DMS 273 treated with DMSO at 0.1 percent for 48 hours (cell line): Measurements from ENCODE around the gene TALDO1.

ENCODE experiments used
- DNase-seq: peaks from one replicate; lab custom pipeline; 2025; lab: John Stamatoyannopoulos, UW

TALDO1 gene

DNA sequence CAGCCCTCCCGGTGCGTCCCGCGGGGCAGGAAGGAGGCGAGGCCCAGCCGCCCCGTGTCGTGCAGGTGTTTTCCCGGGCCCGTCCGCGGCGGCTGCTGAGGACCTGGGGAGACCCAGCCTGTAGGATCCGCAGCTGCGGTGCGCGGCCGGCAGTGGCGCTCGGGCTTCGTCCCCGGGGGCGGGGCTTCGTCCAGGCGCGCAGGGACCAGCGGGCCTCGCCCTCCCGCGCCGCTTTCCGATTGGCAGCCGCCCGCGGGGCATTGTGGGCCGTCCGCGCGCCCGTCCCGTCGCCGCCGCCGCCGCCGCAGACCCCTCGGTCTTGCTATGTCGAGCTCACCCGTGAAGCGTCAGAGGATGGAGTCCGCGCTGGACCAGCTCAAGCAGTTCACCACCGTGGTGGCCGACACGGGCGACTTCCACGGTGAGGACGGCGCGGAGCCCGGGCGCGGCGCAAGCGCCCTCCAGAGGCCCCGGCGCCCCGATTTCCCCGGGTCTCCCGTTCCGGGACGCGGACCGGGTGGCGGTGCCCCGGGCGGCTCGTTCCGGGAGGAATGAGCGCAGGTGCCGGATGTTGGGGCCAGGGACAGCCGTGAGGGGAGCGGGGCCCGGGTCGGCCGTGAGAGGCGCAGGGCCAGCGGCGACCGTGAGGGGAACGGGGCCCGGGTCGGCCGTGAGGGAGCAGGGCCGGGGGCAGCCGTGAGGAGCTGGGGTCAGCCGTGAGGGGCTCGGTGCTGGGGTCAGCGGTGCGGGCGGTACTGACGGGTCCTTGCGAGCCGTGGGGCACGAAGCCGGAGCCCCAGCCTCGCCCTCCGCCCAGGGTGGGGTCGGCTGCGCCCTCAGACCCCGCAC, at the start of gene TALDO1:
Gene TALDO1, plus strand, starts transcription at position 307 of the 849 bp plus-strand sequence. Its CDS starts 18 bp downstream, at position 325.
- DNase-seq: peak; percentile 30

DNA sequence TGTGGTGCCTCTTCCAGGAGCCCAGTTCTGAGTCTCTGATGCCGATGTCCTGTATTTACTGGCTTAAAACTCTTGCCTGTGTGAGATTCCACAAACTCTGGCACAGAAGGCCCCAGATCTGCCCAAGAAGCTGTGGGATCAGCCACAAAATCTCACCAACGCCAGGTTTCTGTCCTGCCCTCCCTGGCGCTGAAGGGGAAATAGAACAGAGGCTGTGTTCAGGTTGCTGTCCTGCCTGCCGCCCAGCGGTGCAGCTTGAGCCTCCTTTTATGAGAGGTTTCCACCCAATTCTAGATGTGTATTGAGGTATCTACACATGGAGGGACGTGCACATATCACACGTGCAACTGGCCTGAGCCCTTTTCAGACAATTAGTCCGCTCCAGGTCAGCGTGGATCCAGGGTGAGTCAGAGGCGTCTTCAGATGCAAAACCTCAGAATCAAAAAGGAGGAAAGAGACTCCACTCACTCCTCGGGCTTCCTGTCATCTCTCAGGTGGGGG, 49.4 kb upstream of the TALDO1 start:
- DNase-seq: no peak

DNA sequence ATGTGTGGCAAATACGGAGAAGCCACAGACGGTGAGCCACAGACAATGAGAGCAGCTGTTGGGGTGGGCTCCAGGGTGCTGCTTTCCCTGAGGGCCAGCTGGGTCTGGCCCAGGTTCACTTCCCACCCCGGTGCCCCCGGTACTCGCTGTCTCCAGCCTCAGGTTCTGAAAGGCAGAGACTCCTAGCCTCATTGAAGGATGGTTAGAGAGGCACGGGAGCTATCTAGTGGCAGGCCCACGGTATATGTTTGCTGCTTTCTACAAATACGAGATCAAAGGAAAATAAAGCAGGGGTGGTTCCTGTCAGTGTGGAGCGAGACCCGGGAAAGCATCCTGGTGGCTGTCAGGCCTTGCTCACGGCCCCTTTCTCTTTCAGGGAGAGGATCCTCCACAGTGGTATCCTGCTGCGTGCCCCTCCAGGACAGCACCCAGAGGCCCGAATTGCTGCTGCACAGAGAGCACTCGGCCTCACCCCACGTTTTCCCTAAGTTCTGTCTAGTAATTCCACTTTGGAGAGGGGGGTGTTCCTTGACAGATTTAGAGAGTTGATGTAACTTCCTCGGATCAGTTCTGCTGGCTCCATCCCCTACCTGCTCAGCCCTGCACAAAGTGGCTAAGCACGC, 48.7 kb upstream of the TALDO1 start:
- no peak for DNase-seq

DNA sequence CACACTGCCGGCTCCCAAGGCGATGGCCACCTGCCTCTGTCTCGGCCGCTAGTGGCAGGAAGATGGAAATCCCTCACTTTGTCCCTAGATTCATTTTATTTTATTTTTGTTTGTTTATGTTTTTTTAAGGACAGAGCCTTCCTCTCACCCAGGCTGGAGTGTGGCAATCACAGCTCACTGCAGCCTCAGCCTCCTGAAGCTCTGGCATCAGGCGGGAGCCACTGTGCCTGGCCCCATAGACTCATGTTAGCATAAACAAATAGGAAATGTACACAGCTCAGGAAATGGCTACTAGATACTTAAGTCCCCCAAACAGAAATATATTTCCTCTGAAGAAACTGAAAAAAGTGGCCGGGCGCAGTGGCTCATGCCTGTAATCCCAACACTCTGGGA, 48.2 kb upstream of the TALDO1 start:
- no peak for DNase-seq

DNA sequence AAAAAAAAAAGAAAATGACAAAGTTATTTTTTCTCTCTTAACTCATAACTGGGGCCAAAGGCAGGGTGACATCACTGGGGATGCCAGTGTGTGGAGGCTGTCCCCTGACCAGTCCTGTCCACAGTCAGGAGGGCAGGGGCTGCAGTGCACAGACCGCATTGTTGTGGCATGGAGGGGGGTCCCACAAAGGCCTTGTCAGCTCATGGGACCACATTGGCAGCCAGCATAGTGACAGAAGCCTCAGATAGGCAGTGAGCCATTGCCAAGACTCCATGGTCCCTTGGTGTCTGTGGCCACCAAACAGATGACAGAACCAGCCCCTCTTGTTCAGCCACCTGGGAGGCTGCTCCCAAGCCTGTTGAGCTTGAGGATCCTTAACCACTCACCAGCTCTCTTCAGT, 47.5 kb upstream of the TALDO1 start:
- no peak for DNase-seq

DNA sequence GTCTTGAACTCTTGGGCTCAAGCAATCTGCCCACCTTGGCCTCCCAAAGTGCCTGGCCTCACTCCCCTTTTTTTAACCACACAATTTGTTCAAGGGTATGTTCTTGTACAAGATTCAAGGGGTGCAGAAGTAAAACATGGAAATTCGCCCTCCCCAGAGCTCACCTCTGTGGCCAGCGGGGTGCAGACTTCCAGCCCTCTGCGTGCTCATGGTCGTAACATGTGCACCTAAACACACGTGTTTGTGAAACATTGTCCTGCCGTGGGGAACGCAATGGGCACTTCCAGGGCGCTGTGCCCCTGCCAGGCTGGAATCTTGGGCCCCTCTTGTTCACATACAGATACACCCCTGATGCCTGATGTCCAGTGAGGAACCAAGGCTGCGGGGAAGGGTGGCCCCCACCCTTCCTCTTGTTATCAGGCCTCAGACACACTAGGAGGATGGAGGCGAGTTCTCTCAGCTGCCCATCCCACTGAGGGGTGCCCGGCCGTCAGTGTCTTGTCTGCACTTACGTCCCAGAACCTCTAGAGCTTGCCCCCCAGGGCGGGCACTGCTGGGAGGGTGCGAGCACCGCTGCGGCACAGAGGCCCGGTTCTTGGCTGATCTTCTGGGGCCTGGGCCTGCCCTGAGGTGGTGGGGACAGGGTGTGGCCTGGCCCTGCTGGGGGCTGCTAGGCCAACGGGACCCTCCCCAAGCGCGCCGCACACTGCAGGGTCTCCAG, 45.4 kb upstream of the TALDO1 start:
- DNase-seq: no peak

DNA sequence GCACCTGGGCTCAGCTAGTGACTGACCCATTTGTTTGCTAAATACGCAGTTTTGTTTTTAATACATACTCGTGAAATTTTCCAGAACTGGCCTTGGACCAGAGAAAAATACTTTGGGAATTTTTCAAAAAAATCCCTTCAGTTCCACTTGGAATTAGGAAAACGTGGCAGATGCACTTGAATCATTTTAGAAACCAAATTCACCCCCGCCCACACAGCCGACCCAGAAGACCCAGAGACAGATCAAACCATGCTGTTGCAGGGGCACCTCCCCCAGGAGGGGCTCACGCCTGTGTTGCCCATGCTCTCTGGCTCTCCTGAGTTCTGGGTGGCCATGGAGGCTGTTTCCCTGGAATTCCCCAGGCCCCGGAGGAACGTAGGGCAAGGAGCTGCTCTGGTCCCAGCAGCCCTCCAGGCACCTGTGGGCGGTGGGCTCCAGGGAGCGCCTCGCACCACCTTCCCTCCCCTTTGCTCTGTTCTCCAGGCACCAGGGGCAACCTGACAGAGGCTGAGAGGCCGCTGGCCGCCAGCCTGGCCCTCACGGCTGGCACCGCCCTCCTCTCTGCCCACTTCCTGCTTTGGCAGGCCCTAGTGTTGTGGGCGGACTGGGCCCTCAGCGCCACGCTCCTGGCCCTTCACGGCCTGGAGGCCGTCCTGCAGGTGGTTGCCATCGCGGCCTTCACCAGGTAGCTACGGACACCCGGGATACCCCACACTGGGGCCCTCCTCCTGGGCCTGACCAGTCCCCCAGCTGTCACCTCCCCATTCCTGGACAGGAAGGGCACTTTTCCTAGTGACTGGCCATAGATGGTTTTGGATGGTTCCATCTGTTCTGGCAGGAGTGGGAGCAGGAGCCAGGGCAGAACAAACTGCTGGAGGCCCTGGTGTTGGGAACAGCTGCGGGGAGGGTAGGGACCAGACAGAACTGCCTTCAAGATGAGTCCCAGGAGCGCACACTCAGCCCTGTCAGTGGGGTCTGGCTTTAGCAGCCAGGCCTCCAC, 44.5 kb upstream of the TALDO1 start:
- DNase-seq: no peak

DNA sequence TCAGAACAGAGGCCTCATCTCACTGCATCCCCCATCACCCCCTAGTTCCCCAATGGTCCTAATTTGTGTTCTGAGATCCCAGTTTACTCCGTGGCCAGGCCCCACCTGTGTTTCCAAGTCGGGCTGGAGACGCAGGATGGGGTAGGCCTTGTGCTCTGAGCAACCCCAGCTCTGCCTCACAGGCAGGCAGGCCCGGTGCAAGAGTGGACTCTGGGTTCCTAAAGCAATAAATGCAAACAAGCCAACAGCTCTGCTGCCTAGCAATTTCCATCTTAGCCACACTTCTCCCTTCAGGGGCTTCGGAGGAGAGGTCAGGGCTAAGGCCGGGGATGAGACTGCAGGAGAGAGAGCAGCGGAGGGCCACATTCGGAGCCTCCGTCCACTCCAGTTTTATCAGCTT, 43.8 kb upstream of the TALDO1 start:
- DNase-seq: no peak

DNA sequence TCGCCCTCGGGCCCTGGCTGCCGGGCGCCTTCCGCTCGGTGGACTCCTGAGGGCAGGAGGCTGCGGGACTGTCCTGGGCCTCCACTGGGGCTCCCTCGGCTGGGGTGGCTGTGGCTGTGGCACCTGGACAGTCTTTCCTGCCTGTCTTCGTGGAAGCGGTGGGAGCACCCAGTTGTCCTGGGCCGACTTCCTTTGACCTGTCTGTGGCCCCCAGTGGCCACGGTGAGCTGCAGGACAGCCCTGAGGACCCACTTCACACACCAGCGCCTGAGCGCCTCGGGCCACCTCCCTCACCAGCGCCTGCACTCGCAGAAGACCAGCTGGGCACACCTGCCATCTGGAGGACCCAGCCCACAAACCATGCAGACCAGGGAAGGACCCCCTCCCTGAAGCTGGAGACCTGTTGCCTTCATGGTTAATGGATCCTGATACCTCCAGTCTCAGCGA, 43.0 kb upstream of the TALDO1 start:
- no peak for DNase-seq

DNA sequence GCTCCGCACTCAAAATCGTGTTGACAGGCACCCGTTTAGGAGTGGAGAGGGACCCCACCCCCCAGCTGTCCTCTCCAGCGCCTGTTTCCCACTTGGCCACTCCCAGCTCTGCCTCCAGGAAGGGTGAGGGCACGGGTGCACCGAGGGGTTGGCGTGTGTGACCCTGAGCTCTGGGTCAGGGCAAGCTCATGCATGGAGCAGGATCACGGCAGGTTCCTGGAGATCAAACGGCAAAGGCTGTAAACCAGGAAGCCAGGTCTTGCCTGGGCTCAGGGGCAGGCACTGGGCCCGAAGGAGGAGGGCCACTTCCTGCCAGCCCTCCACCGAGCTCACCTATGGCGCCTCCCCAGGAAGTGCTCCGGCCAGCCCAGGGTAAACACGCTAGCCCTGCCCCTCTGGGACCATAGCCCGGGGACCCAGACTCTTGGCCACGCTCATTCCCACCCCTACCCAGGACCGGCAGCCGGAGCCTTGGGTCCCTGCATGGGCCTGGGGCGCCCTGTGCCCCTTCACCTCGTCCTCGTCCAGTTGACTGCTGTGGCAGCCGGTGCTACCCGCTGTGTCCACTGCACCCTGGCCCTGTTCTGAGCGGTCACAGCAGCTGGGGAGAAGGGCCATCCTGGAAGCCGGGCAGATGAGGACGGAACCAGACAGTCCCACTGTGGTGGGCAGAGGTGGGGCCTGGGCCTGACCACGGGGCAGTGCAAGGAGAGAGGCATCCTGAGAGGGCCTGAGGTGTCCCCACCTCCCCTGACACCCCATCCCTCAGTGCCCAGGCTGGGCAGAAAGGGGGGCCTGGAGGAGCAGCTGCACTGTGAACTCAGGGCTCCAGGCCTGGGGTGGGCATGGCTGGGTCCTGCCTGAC, 42.3 kb upstream of the TALDO1 start:
- no peak for DNase-seq

DNA sequence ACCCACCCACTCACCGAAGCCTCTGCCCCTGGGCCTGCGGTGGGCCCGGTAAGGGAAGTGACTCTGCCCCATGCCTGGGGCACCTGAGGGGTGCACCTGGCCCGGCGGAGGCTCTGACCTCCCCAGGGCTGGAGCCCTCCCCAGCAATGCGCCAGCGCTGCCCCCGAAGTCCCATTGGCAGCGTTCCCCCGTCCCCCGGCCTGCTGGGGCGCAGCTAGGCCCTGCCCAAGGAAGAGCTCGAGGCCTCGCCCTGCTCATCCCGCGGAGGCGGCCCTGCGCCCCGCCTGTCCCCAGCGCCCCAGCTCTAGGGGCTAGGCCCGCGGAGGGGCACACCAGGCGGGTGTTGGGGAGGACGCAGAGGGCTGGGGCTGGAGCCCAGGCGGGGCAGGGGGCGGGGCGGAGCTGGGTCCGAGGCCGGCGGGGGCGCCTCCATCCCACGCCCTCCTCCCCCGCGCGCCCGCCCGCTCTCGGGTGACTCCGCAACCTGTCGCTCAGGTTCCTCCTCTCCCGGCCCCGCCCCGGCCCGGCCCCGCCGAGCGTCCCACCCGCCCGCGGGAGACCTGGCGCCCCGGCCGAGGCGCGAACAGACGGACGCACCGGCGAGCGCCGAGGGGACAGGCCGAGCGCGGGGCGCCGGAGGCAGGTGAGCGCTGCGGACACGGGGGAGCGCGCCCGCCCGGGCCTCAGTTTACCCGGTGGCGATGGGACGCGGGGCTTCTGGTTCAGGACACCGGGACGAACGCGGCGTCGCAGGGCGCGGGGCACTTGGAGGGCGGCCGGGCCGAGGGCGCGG, 41.4 kb upstream of the TALDO1 start, which contains the start of gene EPS8L2:
Gene EPS8L2, plus strand, starts transcription at position 586 of the 793 bp plus-strand sequence. CDS start 3,177 bp downstream, outside the sequence.
- no peak for DNase-seq

DNA sequence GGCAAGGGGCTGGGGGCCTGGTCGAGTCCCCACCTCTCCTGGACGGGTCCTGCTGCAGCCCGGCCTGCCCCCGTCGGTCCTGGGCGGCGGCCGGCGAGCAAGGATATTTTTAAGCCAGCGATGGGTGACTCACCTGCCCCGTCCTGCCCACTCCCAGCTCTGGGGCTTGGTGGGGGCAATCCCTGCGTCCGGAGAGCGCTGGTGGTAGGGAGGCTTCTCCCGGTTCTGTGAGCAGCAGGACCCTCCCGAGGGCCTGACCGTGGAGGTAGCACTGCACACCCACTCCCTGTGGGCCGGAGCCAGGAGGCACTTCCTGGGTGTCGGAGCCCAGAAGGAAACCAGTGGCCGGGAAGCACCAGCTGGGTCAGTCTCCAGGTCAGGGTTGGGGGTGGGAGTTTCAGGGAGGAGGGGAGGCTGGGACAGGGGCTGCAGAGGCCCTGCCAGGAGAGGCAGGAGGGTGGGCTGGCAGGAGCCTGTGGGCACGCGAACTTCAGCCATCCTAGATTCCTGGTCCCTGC, 40.8 kb upstream of the TALDO1 start:
- DNase-seq: no peak

DNA sequence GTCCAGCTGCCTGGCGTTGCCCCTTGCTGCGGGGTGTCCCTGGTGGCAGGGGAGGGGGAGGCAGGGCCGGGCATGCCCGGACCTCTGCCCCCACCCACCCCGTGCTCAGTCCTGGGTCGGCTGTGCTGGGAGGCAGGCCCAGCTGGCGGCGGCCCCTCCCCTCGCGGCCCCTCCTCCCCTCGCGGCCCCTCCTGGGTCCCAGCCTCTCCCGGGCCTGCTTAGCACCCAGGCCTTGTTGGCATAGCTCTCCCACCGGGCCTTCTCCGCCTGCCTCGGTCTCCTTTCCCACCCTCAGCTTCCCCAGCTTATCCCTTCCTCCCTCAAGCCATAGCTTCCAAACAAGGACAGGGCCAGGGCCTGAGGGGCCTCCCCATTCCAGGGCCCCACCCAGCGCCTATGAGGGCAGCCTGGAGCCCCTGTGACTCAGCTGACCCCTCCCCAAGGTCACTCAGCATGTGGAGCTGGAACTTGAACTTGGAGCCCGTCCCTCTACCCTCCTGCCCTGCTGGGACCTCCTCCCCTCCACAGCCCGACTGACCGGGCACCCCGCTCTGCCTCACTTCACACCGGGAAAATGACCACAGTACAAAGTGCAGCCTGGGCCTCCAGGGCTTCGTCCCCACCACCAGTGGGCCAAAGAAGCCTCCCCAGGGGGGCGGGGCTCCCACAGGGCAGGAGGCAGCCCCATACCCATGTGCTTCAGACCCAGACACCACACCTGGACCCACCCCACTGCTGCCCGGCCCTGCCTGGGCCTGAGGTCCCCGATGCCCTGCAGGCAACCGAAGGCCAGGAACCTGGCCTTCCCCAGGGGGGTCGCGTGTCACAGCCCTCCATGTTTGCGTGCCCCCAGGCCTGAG, 40.1 kb upstream of the TALDO1 start:
- no peak for DNase-seq

DNA sequence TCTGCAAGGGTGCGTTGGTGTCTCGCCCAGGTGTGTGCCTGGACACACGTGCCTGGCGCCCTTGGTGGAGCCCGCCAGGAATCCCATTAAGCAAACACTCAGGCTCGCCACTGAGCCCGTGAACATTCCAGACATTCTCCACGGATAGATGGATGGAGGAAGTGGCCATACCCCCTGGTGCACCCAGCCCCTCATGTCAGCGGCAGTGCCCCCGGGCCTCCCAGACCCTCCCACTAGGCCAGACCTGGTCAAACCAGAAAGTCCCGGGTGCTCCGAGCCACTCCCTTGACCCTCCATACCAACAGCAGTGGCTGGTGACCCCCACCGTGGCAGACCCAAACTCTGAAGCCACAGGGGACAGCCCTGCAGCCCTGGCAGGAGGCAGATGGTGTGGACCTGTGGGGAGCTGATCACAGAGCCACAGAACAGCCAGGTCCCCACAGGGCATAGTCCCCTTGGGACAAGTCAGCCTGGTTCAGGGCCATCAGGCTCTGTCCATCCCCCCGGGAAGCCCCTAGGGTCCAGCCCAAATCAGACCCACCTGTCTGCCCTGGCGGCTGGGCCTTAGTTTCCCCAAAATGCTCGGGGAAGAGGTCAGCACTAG, 39.3 kb upstream of the TALDO1 start:
- no peak for DNase-seq

DNA sequence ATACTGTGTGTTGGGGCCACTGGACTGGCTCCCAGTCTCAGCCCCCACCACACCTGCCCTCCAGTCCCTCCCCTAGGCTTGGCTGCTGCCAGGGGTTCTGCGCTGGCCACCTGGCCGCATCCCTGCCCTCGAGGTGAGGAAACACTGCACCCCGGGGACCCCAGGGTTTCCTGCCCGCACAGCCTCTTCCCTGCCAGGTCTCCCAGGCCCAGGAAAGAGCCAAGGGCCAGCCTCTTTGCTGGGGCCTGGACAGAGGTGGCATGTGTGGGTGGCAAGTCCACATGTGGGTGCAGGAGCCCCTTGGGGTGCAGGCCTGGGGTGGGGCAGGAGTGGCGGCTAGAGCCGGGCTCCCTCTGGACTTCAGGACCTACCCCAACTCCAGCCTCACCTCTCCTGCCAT, 38.8 kb upstream of the TALDO1 start:
- DNase-seq: no peak

DNA sequence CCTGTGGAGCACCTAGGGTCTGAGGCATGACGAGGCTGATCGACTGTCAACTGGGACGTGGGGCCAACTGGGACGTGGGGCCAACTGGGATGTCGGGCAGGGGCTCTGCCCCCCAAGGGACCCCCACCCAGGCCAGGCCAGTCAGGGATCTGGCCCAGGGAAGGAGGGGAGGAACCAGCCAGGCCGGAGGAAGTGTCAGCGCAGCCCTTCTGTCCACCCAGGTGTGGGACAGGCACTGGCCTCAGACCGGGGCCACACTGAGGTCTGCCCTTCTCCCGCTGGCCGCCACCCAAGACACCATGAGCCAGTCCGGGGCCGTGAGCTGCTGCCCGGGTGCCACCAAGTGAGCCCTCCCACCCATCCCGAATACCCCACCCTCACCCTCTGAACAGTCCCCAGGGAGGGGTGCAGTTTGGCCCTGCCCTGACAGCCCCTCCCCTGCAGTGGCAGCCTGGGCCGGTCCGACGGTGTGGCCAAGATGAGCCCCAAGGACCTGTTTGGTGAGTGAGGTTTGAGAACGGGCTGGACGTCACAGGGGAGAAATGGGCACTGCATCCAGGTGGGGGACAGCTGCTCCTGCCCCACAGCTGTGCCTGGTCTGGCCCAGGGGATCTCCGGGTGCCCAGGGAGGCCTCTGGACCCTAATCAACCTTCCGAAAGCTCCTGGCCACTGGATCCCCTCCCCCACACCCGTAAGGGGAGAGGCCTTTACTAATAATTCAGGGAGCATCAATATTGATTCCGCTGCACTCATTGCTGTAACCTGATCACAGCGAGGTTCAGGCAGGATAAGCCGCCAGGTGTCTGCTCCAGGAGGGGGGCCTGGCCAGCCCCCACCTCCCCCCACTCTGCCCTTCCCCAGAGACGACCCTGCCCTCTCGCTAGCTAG, 37.9 kb upstream of the TALDO1 start:
- DNase-seq: no peak

DNA sequence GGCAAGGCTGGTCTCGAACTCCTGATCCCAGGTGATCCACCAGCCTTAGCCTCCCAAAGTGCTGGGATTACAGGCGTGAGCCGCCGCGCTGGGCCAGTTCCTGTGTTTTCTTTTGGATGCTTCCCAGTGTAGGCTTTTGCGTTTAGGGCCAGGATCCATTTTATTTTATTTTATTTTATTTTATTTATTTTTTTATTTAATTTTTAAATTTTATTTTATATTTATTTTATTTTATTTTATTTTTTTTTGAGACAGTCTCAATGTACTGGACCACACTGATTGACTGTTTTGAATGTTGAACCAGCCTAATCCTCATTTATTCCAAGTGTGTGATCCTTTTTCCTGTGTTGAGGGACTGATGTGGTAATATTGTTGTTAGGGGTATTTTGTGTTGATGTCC, 32.8 kb upstream of the TALDO1 start:
- DNase-seq: no peak
